ENCODE results near the gene DGKI. TPM values are rescaled to one million over a fixed set of nuclear protein-coding genes. Genes with fewer than 3 reads are reported as not detected.

DGKI gene
- total RNA-seq, 3 donors from 2014 or later (not counting 1 experiment from before 2014, with no cell fraction given), result 0.53 TPM; not detected in 2

DNA sequence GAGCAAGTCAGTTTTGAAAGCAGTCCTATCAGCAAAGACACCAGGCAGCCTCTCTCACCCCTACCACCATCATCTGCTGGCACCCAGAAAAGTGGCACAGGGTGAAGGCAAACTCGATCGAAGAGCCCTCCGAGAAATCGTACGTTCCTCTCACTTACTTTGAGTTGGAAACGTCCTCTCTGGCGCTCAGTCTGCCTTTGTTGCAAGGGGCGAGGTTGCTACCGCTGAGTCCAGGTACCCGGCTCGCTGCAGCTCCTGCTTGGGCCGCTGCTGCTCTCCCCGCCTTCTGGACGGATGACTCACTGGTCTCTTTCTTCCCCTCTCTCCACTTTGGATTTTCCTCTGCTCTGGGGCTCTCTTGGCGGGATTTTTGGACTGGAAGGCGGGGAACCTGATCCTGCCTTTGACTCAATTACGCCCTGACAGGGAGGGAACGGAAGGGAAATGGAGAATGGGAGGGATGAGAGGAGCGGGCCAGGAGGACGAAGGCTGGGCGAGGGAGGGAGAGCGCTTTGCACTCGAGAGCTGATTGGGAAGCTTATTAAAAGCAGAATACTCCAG lies 503.4 kb downstream of the DGKI start, which contains the start of gene PTN:
TSS of gene PTN (minus strand) at position 453 of the 561 bp plus-strand sequence. CDS start 88,760 bp downstream, outside the sequence.
- Histone ChIP-seq H3K27ac (ENCODE audit: low read length) (no peak within 1 kb of the TSS), H3K27me3 (ENCODE audit: control insufficient read depth, insufficient read depth, low read length) (no peaks in the 10 kb centered on the region), H3K4me1 (ENCODE audit: control insufficient read depth, insufficient read depth, low read length) (no peaks in the 10 kb centered on the region), H3K36me3 (ENCODE audit: control insufficient read depth, insufficient read depth, low read length) (no peaks in the 10 kb centered on the region), H3K4me3 (ENCODE audit: low read length) (no peak within 1 kb of the TSS), H3K9me3 (ENCODE audit: control insufficient read depth, insufficient read depth, low read length) (no peaks in the 10 kb centered on the region)
- ATAC-seq, result no peak
- DNase-seq, result no peak
- no peaks in the 10 kb centered on the region for H3K4me1 Mint-ChIP-seq
- no peak within 1 kb of the TSS for H3K4me3 Mint-ChIP-seq
- no peak within 1 kb of the TSS for H3K27ac Mint-ChIP-seq
- no peaks in the 10 kb centered on the region for H3K36me3 Mint-ChIP-seq
- WGBS (ENCODE audit: insufficient coverage), result 7% methylated on average over 23 of the region's 23 CpGs
- H3K27me3 Mint-ChIP-seq (ENCODE audit: low read depth in 2 of 2), result no peaks in the 10 kb centered on the region
- intact Hi-C loops (cut with micrococcal nuclease), result no loop called here
- TF ChIP-seq, protein P1, sequence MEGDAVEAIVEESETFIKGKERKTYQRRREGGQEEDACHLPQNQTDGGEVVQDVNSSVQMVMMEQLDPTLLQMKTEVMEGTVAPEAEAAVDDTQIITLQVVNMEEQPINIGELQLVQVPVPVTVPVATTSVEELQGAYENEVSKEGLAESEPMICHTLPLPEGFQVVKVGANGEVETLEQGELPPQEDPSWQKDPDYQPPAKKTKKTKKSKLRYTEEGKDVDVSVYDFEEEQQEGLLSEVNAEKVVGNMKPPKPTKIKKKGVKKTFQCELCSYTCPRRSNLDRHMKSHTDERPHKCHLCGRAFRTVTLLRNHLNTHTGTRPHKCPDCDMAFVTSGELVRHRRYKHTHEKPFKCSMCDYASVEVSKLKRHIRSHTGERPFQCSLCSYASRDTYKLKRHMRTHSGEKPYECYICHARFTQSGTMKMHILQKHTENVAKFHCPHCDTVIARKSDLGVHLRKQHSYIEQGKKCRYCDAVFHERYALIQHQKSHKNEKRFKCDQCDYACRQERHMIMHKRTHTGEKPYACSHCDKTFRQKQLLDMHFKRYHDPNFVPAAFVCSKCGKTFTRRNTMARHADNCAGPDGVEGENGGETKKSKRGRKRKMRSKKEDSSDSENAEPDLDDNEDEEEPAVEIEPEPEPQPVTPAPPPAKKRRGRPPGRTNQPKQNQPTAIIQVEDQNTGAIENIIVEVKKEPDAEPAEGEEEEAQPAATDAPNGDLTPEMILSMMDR (IDR thresholded peaks at IDR 0.05), result no peak
- peaks cover 8 to 9% of the 10 kb centered on the region in 2 donors for H3K9me3 Mint-ChIP-seq

DNA sequence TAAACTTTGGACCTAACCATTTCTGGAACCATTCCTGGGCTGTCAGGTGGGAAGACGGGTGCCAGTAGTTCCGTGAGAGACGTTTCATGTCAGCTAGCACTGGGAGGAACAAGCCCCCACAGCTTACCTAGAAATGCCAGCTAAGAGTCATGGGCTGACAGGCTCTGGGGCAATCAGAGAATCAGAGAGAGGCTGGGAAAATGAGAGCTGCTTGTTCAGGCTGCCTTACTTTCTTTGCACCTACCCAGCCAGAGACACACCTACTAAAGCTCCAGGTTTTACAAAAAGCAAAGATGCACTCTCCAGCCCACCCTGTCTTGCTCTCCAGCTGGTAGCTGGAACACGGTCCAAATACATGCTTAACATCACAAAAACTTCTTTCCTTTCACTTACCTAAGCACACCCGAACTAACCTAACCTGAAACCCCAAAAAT lies 503.9 kb downstream of the DGKI start:
- Histone ChIP-seq H3K27ac (ENCODE audit: low read length) (no peak overlapping the region), H3K36me3 (ENCODE audit: control insufficient read depth, insufficient read depth, low read length) (no peaks in the 10 kb centered on the region), H3K27me3 (ENCODE audit: control insufficient read depth, insufficient read depth, low read length) (no peaks in the 10 kb centered on the region), H3K9me3 (ENCODE audit: control insufficient read depth, insufficient read depth, low read length) (no peaks in the 10 kb centered on the region), H3K4me1 (ENCODE audit: control insufficient read depth, insufficient read depth, low read length) (no peaks in the 10 kb centered on the region), H3K4me3 (ENCODE audit: low read length) (no peak overlapping the region)
- TF ChIP-seq, protein P1 (IDR thresholded peaks at IDR 0.05), result no peak
- intact Hi-C loops (cut with micrococcal nuclease), result no loop called here
- no peaks in the 10 kb centered on the region for H3K4me1 Mint-ChIP-seq
- 35% methylated on average over 5 of the region's 5 CpGs for WGBS (ENCODE audit: insufficient coverage)
- peaks cover 7% of the 10 kb centered on the region in 2 donors for H3K9me3 Mint-ChIP-seq
- no peak overlapping the region for H3K4me3 Mint-ChIP-seq
- no peaks in the 10 kb centered on the region for H3K27me3 Mint-ChIP-seq (ENCODE audit: low read depth in 2 of 2)
- no peaks in the 10 kb centered on the region for H3K36me3 Mint-ChIP-seq
- ATAC-seq (no peak), DNase-seq (no peak)
- no peak overlapping the region for H3K27ac Mint-ChIP-seq

DNA sequence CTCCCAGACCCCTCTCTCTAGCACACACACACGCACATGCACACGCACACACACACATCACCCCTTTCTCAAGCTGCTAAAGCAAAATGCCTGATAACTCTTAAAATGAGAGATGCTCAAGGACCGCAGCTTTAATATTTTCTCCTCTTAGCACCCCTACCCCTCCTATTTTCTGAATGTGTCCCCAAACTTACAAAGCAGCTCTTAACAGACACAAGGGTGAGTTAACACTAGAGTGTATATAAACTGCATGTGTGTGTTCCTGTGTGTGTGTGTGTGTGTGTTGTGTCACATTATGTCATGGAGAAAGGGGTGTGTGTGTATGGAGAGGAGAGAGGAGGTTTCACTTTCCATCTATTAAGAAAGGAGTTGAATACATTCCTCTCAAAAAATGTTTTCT lies 504.5 kb downstream of the DGKI start:
- no peak overlapping the region for H3K27ac Mint-ChIP-seq
- 98% methylated on average over 3 of the region's 3 CpGs for whole genome bisulfite sequencing (ENCODE audit: insufficient coverage)

More for the DNA sequence above, 504.5 kb downstream of the DGKI start:
- Histone ChIP-seq H3K27ac (ENCODE audit: low read length) (no peak overlapping the region), H3K4me3 (ENCODE audit: low read length) (no peak overlapping the region), H3K9me3 (ENCODE audit: control insufficient read depth, insufficient read depth, low read length) (no peaks in the 10 kb centered on the region), H3K4me1 (ENCODE audit: control insufficient read depth, insufficient read depth, low read length) (no peaks in the 10 kb centered on the region), H3K36me3 (ENCODE audit: control insufficient read depth, insufficient read depth, low read length) (no peaks in the 10 kb centered on the region), H3K27me3 (ENCODE audit: control insufficient read depth, insufficient read depth, low read length) (no peaks in the 10 kb centered on the region)
- intact Hi-C loops (cut with micrococcal nuclease), result no loop called here
- TF ChIP-seq, protein P1 (IDR thresholded peaks at IDR 0.05), result no peak
- Mint-ChIP-seq H3K27me3 (ENCODE audit: low read depth in 2 of 2) (no peaks in the 10 kb centered on the region), H3K4me3 (no peak overlapping the region), H3K4me1 (no peaks in the 10 kb centered on the region), H3K36me3 (no peaks in the 10 kb centered on the region), H3K9me3 (peaks cover 7 to 9% of the 10 kb centered on the region in 2 donors)
- ATAC-seq (no peak), DNase-seq (no peak)

All from natural killer cell (primary cell).